DND-41 (cell line): ENCODE data around the gene PRPF39.

Experiments used
- ATAC-seq: fragments of 200-7000 bp; cut with Tn5 transposase; 3 replicates; pipeline ENCODE4 v1.9.1; 2021; ENCODE audit warnings: low read depth; ENCODE audit not compliant: insufficient read depth
- DNase-seq: peaks from one replicate; pipeline ENCODE4 v3.0.0-alpha.2; 2020
- H2AFZ ChIP-seq: 2 replicates; pipeline ENCODE4 v1.6.0; 2012; ENCODE audit warnings: low read depth, low read length
- H3K27ac ChIP-seq: 2 replicates; pipeline ENCODE4 v1.5.1; 2012; ENCODE audit warnings: low read length, inconsistent platforms
- H3K27me3 ChIP-seq: fragments of 200-600 bp; sonication (generic); 2 replicates; pipeline ENCODE4 v1.6.0; 2012; ENCODE audit warnings: low read length, mild to moderate bottlenecking, inconsistent platforms; ENCODE audit not compliant: insufficient read depth, poor library complexity
- H3K36me3 ChIP-seq: 2 replicates; pipeline ENCODE4 v1.5.1; 2012; ENCODE audit warnings: low read length, inconsistent platforms; ENCODE audit not compliant: insufficient read depth
- H3K4me1 ChIP-seq: 2 replicates; pipeline ENCODE4 v1.5.1; 2012; ENCODE audit warnings: mild to moderate bottlenecking, low read length; ENCODE audit not compliant: insufficient read depth
- H3K4me2 ChIP-seq: 2 replicates; pipeline ENCODE4 v1.6.0; 2012; ENCODE audit warnings: mild to moderate bottlenecking, moderate library complexity, low read length, inconsistent platforms; ENCODE audit not compliant: insufficient read depth
- H3K4me3 ChIP-seq, 2 experiments: fragments of 200-600 bp in 1 of 2; shearing (Covaris generic) in 1 of 2; 2 replicates each; pipeline ENCODE4 v1.5.1; 2012 to 2016; ENCODE audit warnings: inconsistent platforms in 2 of 2, low read length in 2 of 2, mild to moderate bottlenecking in 2 of 2, low read depth in 1 of 2, moderate library complexity in 1 of 2
- H3K79me2 ChIP-seq: 2 replicates; pipeline ENCODE4 v1.6.0; 2012; ENCODE audit warnings: low read length, inconsistent platforms; ENCODE audit not compliant: insufficient read depth
- H3K9ac ChIP-seq: 2 replicates; pipeline ENCODE4 v1.6.0; 2012; ENCODE audit warnings: low read depth, mild to moderate bottlenecking, inconsistent platforms, low read length, moderate library complexity
- H3K9me3 ChIP-seq: 2 replicates; pipeline ENCODE4 v1.5.1; 2012; ENCODE audit warnings: low read length, moderate library complexity, mild to moderate bottlenecking, inconsistent platforms; ENCODE audit not compliant: insufficient read depth, severe bottlenecking
- H4K20me1 ChIP-seq: 2 replicates; pipeline ENCODE4 v1.6.0; 2012; ENCODE audit warnings: low read length; ENCODE audit not compliant: insufficient read depth
- EZH2 ChIP-seq: IDR thresholded peaks from 3 replicates; pipeline ENCODE4 v1.6.1; 2012; ENCODE audit warnings: borderline replicate concordance, low read depth, mild to moderate bottlenecking, moderate library complexity, low read length, inconsistent platforms; ENCODE audit not compliant: severe bottlenecking
- TF ChIP-seq, protein P1 (sequence below): IDR thresholded peaks from 2 replicates; pipeline ENCODE4 v1.5.1; 2012; ENCODE audit warnings: borderline replicate concordance, low read length, moderate library complexity, mild to moderate bottlenecking; ENCODE audit not compliant: poor library complexity, severe bottlenecking; ENCODE audit errors: extremely low read depth

Gene PRPF39

DNA sequence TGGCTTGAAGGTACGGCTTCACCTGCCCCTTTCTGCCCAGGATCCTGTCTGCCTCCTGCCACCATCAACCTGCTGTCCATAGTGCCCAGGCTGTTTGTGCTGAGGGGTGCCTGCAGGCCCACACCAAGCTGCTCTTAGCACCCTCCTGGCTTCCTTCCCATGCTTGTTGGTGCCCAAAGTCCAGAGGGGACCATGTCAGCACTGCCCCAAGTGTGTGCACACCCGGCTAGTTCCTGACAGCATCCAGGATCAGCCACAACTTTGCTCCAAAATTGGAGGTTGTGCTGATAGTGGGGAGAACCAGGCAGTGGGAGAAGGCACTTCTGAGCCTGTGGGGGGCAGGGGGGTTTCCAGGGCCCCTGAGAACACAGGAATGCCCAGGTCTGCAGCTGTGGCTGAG lies 44.5 kb upstream of the PRPF39 start:
- ATAC-seq (no peak), DNase-seq (no peak)
- Histone ChIP-seq H3K9ac (no peak overlapping the region), H4K20me1 (no peaks in the 10 kb centered on the region), H3K4me1 (no peaks in the 10 kb centered on the region), H3K4me3 (no peak overlapping the region), H3K27me3 (no peaks in the 10 kb centered on the region), H3K27ac (no peak overlapping the region), H2AFZ (no peak overlapping the region), H3K36me3 (peaks cover 52% of the 10 kb centered on the region), H3K4me2 (no peak overlapping the region), H3K9me3 (peaks cover 27% of the 10 kb centered on the region), H3K79me2 (no peaks in the 10 kb centered on the region)
- TF ChIP-seq, protein P1, sequence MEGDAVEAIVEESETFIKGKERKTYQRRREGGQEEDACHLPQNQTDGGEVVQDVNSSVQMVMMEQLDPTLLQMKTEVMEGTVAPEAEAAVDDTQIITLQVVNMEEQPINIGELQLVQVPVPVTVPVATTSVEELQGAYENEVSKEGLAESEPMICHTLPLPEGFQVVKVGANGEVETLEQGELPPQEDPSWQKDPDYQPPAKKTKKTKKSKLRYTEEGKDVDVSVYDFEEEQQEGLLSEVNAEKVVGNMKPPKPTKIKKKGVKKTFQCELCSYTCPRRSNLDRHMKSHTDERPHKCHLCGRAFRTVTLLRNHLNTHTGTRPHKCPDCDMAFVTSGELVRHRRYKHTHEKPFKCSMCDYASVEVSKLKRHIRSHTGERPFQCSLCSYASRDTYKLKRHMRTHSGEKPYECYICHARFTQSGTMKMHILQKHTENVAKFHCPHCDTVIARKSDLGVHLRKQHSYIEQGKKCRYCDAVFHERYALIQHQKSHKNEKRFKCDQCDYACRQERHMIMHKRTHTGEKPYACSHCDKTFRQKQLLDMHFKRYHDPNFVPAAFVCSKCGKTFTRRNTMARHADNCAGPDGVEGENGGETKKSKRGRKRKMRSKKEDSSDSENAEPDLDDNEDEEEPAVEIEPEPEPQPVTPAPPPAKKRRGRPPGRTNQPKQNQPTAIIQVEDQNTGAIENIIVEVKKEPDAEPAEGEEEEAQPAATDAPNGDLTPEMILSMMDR = no peak
- TF ChIP-seq EZH2 = no peak

GRCh38 chr14:45041641-45042040 lies 42.3 kb upstream of the PRPF39 start:
- TF ChIP-seq EZH2 = no peak
- TF ChIP-seq, protein P1 = no peak

DNA sequence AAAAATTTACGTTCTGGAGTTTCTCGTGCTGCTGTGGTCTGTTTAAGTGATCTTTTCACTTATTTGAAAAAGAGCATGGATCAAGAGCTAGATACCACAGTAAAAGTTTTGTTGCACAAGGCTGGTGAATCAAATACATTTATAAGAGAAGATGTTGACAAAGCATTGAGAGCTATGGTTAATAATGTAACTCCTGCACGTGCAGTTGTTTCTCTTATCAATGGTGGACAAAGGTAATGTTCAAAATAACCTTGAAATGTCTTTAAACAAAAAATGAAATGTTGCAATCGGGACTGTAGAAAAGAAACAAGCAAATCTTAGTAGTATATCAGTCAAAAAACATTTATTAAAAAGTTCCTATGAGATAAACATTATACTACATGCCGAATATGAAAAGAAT lies 39.3 kb upstream of the PRPF39 start:
- Histone ChIP-seq H2AFZ (no peak overlapping the region), H3K4me3 (no peak overlapping the region), H3K79me2 (no peaks in the 10 kb centered on the region), H3K27ac (no peak overlapping the region), H3K27me3 (no peaks in the 10 kb centered on the region), H4K20me1 (no peaks in the 10 kb centered on the region), H3K4me1 (no peaks in the 10 kb centered on the region), H3K9me3 (peaks cover 1% of the 10 kb centered on the region), H3K36me3 (peaks cover 29% of the 10 kb centered on the region; the same call in 1 of the 2 replicates), H3K9ac (no peak overlapping the region), H3K4me2 (no peak overlapping the region)
- no peak for DNase-seq
- ATAC-seq = no peak
- TF ChIP-seq, protein P1 = no peak
- TF ChIP-seq EZH2 = no peak

More at GRCh38 chr14:45041641-45042040, 42.3 kb upstream of the PRPF39 start:
- no peak overlapping the region for H3K4me3 ChIP-seq
- no peak overlapping the region for H2AFZ ChIP-seq
- no peaks in the 10 kb centered on the region for H4K20me1 ChIP-seq
- peaks cover 27% of the 10 kb centered on the region for H3K9me3 ChIP-seq
- no peaks in the 10 kb centered on the region for H3K4me1 ChIP-seq
- DNase-seq = no peak
- no peak for ATAC-seq
- no peak overlapping the region for H3K9ac ChIP-seq
- no peak overlapping the region for H3K4me2 ChIP-seq
- no peak overlapping the region for H3K27ac ChIP-seq
- H3K36me3 ChIP-seq = peaks cover 54% of the 10 kb centered on the region
- no peaks in the 10 kb centered on the region for H3K27me3 ChIP-seq
- no peaks in the 10 kb centered on the region for H3K79me2 ChIP-seq

DNA sequence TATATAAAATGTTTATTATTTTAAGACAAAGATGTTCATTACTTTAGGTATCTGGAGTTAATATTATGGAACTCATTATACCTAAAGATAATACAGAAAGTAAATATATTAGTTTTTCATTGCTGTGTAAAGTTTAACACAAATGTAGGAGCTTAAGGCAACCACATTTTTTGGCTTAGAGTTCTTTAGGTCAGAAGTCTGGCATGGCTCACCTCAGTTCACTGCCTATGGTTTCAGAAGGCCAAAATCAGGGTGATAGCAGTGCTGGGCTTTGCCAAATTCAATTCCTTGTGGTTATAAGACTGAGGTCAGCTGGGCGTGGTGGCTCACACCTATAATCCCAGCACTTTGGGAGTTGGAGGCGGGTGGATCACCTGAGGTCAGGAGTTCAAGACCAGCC lies 35.5 kb upstream of the PRPF39 start:
- H3K79me2 ChIP-seq = no peaks in the 10 kb centered on the region
- no peak for DNase-seq
- no peak overlapping the region for H3K27ac ChIP-seq
- no peaks in the 10 kb centered on the region for H4K20me1 ChIP-seq
- no peak overlapping the region for H2AFZ ChIP-seq
- no peak overlapping the region for H3K4me2 ChIP-seq
- H3K4me3 ChIP-seq = no peak overlapping the region
- no peaks in the 10 kb centered on the region for H3K9me3 ChIP-seq
- no peak overlapping the region for H3K9ac ChIP-seq
- H3K4me1 ChIP-seq = no peaks in the 10 kb centered on the region
- ATAC-seq = no peak
- no peak for TF ChIP-seq EZH2
- TF ChIP-seq, protein P1 = no peak
- peaks cover 34% of the 10 kb centered on the region; the same call in 1 of the 2 replicates for H3K36me3 ChIP-seq
- no peaks in the 10 kb centered on the region for H3K27me3 ChIP-seq
